Keratinocyte (primary cell): ENCODE measurements around the gene FAM25A.
"Not testable (repeated sequence)": the region's sequence is repeated elsewhere in the genome, so short reads cannot be mapped to it uniquely, and the experiment has no call there.

Experiments
- EZH2 ChIP-seq: IDR thresholded peaks from one replicate; pipeline ENCODE4 v1.6.1; 2012; ENCODE audit warnings: inconsistent platforms, mild to moderate bottlenecking, low read length, moderate library complexity
- TF ChIP-seq, protein P1 (sequence below), 3 experiments: IDR thresholded peaks in 1 of 3; conservative IDR thresholded peaks in 1 of 3; optimal IDR thresholded peaks in 1 of 3; 2 replicates in 2 of 3; 3 replicates in 1 of 3; pipeline versions ENCODE3 to v1.5.1; 2011; ENCODE audit warnings: low read length in 3 of 3, mild to moderate bottlenecking in 3 of 3, moderate library complexity in 2 of 3, control low read depth in 1 of 3, inconsistent platforms in 1 of 3; ENCODE audit not compliant: insufficient read depth in 2 of 3; ENCODE audit errors: extremely low read depth in 1 of 3

DNA sequence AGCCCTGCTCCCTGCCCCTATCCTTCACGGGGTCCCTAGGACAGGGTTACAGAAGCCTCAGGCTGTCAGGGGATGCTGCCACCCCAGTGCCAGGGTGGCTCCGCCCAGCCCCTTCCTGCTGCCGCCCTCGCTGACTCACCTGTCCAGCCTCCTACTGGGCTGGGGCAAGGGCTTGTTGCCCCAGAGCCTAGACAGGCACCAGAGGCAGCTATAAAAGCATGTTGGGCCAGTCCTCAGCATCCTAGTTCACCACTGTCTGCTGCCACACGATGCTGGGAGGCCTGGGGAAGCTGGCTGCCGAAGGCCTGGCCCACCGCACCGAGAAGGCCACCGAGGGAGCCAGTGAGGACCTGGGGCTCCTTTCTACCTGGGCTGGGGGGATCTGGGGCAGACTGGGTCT is at the start of gene FAM25A:
- TF ChIP-seq, protein P1, sequence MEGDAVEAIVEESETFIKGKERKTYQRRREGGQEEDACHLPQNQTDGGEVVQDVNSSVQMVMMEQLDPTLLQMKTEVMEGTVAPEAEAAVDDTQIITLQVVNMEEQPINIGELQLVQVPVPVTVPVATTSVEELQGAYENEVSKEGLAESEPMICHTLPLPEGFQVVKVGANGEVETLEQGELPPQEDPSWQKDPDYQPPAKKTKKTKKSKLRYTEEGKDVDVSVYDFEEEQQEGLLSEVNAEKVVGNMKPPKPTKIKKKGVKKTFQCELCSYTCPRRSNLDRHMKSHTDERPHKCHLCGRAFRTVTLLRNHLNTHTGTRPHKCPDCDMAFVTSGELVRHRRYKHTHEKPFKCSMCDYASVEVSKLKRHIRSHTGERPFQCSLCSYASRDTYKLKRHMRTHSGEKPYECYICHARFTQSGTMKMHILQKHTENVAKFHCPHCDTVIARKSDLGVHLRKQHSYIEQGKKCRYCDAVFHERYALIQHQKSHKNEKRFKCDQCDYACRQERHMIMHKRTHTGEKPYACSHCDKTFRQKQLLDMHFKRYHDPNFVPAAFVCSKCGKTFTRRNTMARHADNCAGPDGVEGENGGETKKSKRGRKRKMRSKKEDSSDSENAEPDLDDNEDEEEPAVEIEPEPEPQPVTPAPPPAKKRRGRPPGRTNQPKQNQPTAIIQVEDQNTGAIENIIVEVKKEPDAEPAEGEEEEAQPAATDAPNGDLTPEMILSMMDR (optimal IDR thresholded peaks at IDR 0.05 in 1 of 3, IDR thresholded peaks at IDR 0.05 in 1 of 3, conservative IDR thresholded peaks at IDR 0.05 in 1 of 3; ENCODE audit: extremely low read depth in 1 of 3, insufficient read depth in 2 of 3, low read length in 3 of 3) = not testable (repeated sequence)
- not testable (repeated sequence) for TF ChIP-seq EZH2
